Measurements from ENCODE around the gene FBXL7. TPM values are rescaled to one million over a fixed set of nuclear protein-coding genes. Genes with fewer than 3 reads are reported as not detected.
A peak's percentile ranks its signal among the peaks of the same experiment; 100 is the strongest.

Gene FBXL7
- total and polyA plus RNA-seq, 2 of the 8 experiments (the other 6 are each of a cell fraction or from before 2014, with no cell fraction given) = 17.7 to 17.8 TPM

GRCh38 chr5:15968993-15969392 lies 469.0 kb downstream of the FBXL7 start:
- CTCF ChIA-PET (ENCODE audit: partially characterized antibody) = no interaction called here
- DNase-seq (ENCODE audit: low read depth in 1 of 2, low spot score in 2 of 2) = no peak
- no peak overlapping the region for H4K8ac ChIP-seq (ENCODE audit: extremely low read depth, insufficient read depth, low read length)

More at GRCh38 chr5:15968993-15969392, 469.0 kb downstream of the FBXL7 start:
- H2BK20ac ChIP-seq (ENCODE audit: low read length) = peak overlapping the region; percentile 13; the same call in 1 of the 2 replicates
- no peaks in the 10 kb centered on the region for H4K20me1 ChIP-seq (replicated peaks in 1 of 2; ENCODE audit: control insufficient read depth in 1 of 2, insufficient read depth in 2 of 2, low read length in 2 of 2)
- no peak overlapping the region for H3K4me2 ChIP-seq (ENCODE audit: insufficient read depth in 1 of 2, low read depth in 2 of 2, low read length in 2 of 2)
- POLR2A ChIA-PET (ENCODE audit: partially characterized antibody) = no interaction called here
- H3K27ac ChIP-seq (ENCODE audit: low read depth, low read length) = no peak overlapping the region
- H2AK5ac ChIP-seq (ENCODE audit: low read depth, low read length) = no peak overlapping the region
- H3K9ac ChIP-seq (replicated peaks in 1 of 4; ENCODE audit: extremely low read depth in 1 of 4, low read depth in 3 of 4, low read length in 3 of 4) = no peak overlapping the region
- no peaks in the 10 kb centered on the region for H3K79me2 ChIP-seq (ENCODE audit: control insufficient read depth in 1 of 2, insufficient read depth in 2 of 2, low read length in 2 of 2)
- no peak for TF ChIP-seq JUN (IDR thresholded peaks at IDR 0.05; ENCODE audit: low read depth, low read length)
- no peak for TF ChIP-seq BRCA1 (IDR thresholded peaks at IDR 0.05; ENCODE audit: low read depth, low read length)
- no peak for TF ChIP-seq EZH2 (IDR thresholded peaks at IDR 0.05; ENCODE audit: low read depth, low read length, severe bottlenecking)
- TF ChIP-seq TAF1 (IDR thresholded peaks at IDR 0.05; ENCODE audit: low read depth, low read length) = no peak
- no peak for TF ChIP-seq SIN3A (conservative IDR thresholded peaks at IDR 0.05 in 1 of 2, IDR thresholded peaks at IDR 0.05 in 1 of 2; ENCODE audit: low read depth in 1 of 2, low read length in 2 of 2)
- H3K18ac ChIP-seq (ENCODE audit: extremely low read depth, low read length) = no peak overlapping the region
- no peak overlapping the region for H2BK120ac ChIP-seq (replicated peaks; ENCODE audit: low read depth, low read length)
- no peak overlapping the region for H4K5ac ChIP-seq (ENCODE audit: insufficient read length, low read depth, low read length)
- no peak overlapping the region for H2BK15ac ChIP-seq (ENCODE audit: low read length)
- H3K4me1 ChIP-seq (replicated peaks in 1 of 4; ENCODE audit: control insufficient read depth in 3 of 4, insufficient read depth in 4 of 4, low read length in 3 of 4) = no peaks in the 10 kb centered on the region
- no peaks in the 10 kb centered on the region for H3K79me1 ChIP-seq (ENCODE audit: low read depth, low read length)
- H3K4ac ChIP-seq (replicated peaks; ENCODE audit: insufficient read length, low read depth, low read length) = no peak overlapping the region
- no peak overlapping the region for H2BK12ac ChIP-seq (ENCODE audit: low read depth, low read length)
- no peak overlapping the region for H3K23ac ChIP-seq (ENCODE audit: insufficient read length)
- no peak overlapping the region for H3K14ac ChIP-seq (ENCODE audit: insufficient read length)
- WGBS, 2 experiments (ENCODE audit: extremely low coverage in 1 of 2, insufficient coverage in 1 of 2, insufficient read length in 1 of 2, insufficient replicate concordance in 2 of 2, low coverage in 1 of 2, low lambda C conversion rate in 2 of 2, missing lambda C conversion rate in 1 of 2) = 91% methylated on average over 4 of the region's 4 CpGs; no CpG with 5 or more reads in 1 of the 2 experiments
- H3K4me3 ChIP-seq (ENCODE audit: extremely low read depth in 1 of 4, insufficient read depth in 2 of 4, low read depth in 3 of 4, low read length in 4 of 4) = no peak overlapping the region
- FAIRE-seq = no peak
- H2AFZ ChIP-seq (ENCODE audit: low read length) = no peak overlapping the region
- no peak overlapping the region for H2BK5ac ChIP-seq (ENCODE audit: low read depth, low read length)
- H3K27me3 ChIP-seq (replicated peaks in 1 of 4; ENCODE audit: control insufficient read depth in 3 of 4, extremely low read depth in 1 of 4, insufficient read depth in 3 of 4, low read length in 3 of 4) = no peaks in the 10 kb centered on the region
- no peak overlapping the region for H3K56ac ChIP-seq (replicated peaks; ENCODE audit: insufficient read length, low read depth, low read length)
- H4K91ac ChIP-seq (replicated peaks; ENCODE audit: insufficient read length, low read length) = no peak overlapping the region
- H3K9me3 ChIP-seq (ENCODE audit: insufficient read depth in 2 of 2, low read depth in 1 of 2, low read length in 1 of 2) = no peaks in the 10 kb centered on the region
- H3K36me3 ChIP-seq (ENCODE audit: control insufficient read depth in 2 of 4, insufficient read depth in 4 of 4, low read length in 3 of 4) = no peaks in the 10 kb centered on the region
- no peaks in the 10 kb centered on the region for H3K23me2 ChIP-seq (ENCODE audit: low read depth, low read length)

Data from H1 (cell line).